Heart left ventricle (tissue), 13 donors: ENCODE results near the gene DSEL.

ENCODE experiments used
- CTCF ChIP-seq, 12 donors: fragments of 200-600 bp; sonication (generic) in 4 of 12; IDR thresholded peaks; one replicate each; pipeline versions ENCODE4 v1.5.0 to v1.8.0; 2018 to 2022; ENCODE audit warnings: antibody characterized with exemption in 12 of 12, mild to moderate bottlenecking in 5 of 12
- POLR2A ChIP-seq, 2 donors: fragments of 450-650 bp; IDR thresholded peaks; one replicate each; pipeline ENCODE4 v1.6.1; 2017; ENCODE audit warnings: antibody characterized with exemption in 2 of 2, mild to moderate bottlenecking in 2 of 2, moderate library complexity in 2 of 2
- donor health status: ischemic (EF 13 %, LVEDD 7.1; RV severe dilation, severe dysfunction).
- donor health status: DM: no; HTN: yes; CAD: no.
- donor health status: DM: no; HTN: no; CAD: no.
- donor health status: ischemic (EF 25% LVEDD 6.9; RV normal size, moderate dysfunction).
- donor health status: ischemic (EF 25% LVEDD 5.7; RV mildly dilated, moderate dysfunction).
- donor health status: ischemic (EF 35%, LVEDD 5.7; RV mildly dilated, moderate dysfunction).
- donor health status: nonischemic (EF 11% LVEDD 7.7; RV severe dilation, severe dysfunction).
- donor health status: DM: yes; HTN: yes; CAD: no.
- donor health status: PGD.
- donor health status: ischemic (EF 29% LVEDD 5.4; RV normal size, mild dysfunction).
- donor health status: nonischemic (EF 23%, LVEDD 6.1; RV moderate dilation, normal function).

GRCh38 chr18:67531929-67532328 is 15.4 kb upstream of the DSEL start:
- no peak for TF ChIP-seq CTCF (IDR thresholded peaks at IDR 0.05)
- TF ChIP-seq POLR2A (IDR thresholded peaks at IDR 0.05) = no peak
